WTC11 (cell line): ENCODE results near the gene RFPL3. TPM values are rescaled to one million over a fixed set of nuclear protein-coding genes. Genes with fewer than 3 reads are reported as not detected.

Experiments used
- ATAC-seq: fragments of 200-7000 bp; cut with Tn5 transposase; 2 replicates; pipeline ENCODE4 v1.10.0; 2021; ENCODE audit warnings: mild to moderate bottlenecking, moderate library complexity
- CTCF ChIA-PET: fragments of 300-600 bp; sonication (Branson Sonifier 250); formaldehyde crosslinking; loops from one replicate; lab custom pipeline; 2021; ENCODE audit warnings: antibody characterized with exemption; lab: Charles Lee
- POLR2A ChIA-PET: fragments of 350-600 bp; sonication (Branson Sonifier 250); formaldehyde crosslinking; loops from one replicate; lab custom pipeline; 2021; ENCODE audit warnings: antibody characterized with exemption; lab: Charles Lee
- DNase-seq: peaks from one replicate; pipeline ENCODE4 v3.0.0; 2021; ENCODE audit warnings: low spot score
- H3K27ac Mint-ChIP-seq: 2 replicates; pipeline ENCODE4 v1.8.0; 2021; ENCODE audit warnings: mixed read lengths
- H3K27me3 Mint-ChIP-seq: 2 replicates; pipeline ENCODE4 v1.8.0; 2021; ENCODE audit warnings: low read depth, mild to moderate bottlenecking, moderate library complexity, mixed read lengths
- H3K36me3 Mint-ChIP-seq: 2 replicates; pipeline ENCODE4 v1.8.0; 2021; ENCODE audit warnings: mixed read lengths
- H3K4me1 Mint-ChIP-seq: 2 replicates; pipeline ENCODE4 v1.8.0; 2022; ENCODE audit warnings: mixed read lengths
- H3K4me3 Mint-ChIP-seq: 2 replicates; pipeline ENCODE4 v1.8.0; 2021; ENCODE audit warnings: mild to moderate bottlenecking, moderate library complexity, mixed read lengths
- H3K9me3 Mint-ChIP-seq: 2 replicates; pipeline ENCODE4 v1.8.0; 2021; ENCODE audit warnings: mixed read lengths
- FOXP1 ChIP-seq: sonication (generic); formaldehyde crosslinking; IDR thresholded peaks from 2 replicates; pipeline ENCODE4 v1.8.0; 2022; ENCODE audit warnings: missing genetic modification reagents, mild to moderate bottlenecking, moderate library complexity, borderline replicate concordance
- GABPB1 ChIP-seq: sonication (generic); formaldehyde crosslinking; IDR thresholded peaks from 2 replicates; pipeline ENCODE4 v1.8.1; 2023; ENCODE audit warnings: mild to moderate bottlenecking, missing genetic modification reagents
- GTF2I ChIP-seq: fragments of 250-450 bp; sonication (Bioruptor Pico); conservative IDR thresholded peaks from 2 replicates; pipeline ENCODE4 v1.4.0; 2021; ENCODE audit warnings: mild to moderate bottlenecking
- NR3C1 ChIP-seq: sonication (generic); formaldehyde crosslinking; conservative IDR thresholded peaks from 2 replicates; pipeline ENCODE4 v1.8.1; 2023; ENCODE audit warnings: low read depth, mild to moderate bottlenecking, missing genetic modification reagents
- OVOL2 ChIP-seq: fragments of 250-450 bp; sonication (Bioruptor Pico); IDR thresholded peaks from 2 replicates; pipeline ENCODE4 v1.9.0; 2021; ENCODE audit warnings: mild to moderate bottlenecking, borderline replicate concordance
- SOX15 ChIP-seq: fragments of 250-450 bp; sonication (Bioruptor Pico); IDR thresholded peaks from 2 replicates; pipeline ENCODE4 v1.9.0; 2021; ENCODE audit warnings: mild to moderate bottlenecking
- STAT6 ChIP-seq: sonication (generic); formaldehyde crosslinking; conservative IDR thresholded peaks from 2 replicates; pipeline ENCODE4 v1.8.1; 2023; ENCODE audit warnings: mild to moderate bottlenecking, low read depth, missing genetic modification reagents, moderate library complexity
- TP53 ChIP-seq: sonication (generic); formaldehyde crosslinking; IDR thresholded peaks from 2 replicates; pipeline ENCODE4 v1.8.1; 2023; ENCODE audit warnings: mild to moderate bottlenecking, missing genetic modification reagents
- ZNF532 ChIP-seq: fragments of 250-450 bp; sonication (Bioruptor Pico); IDR thresholded peaks from 2 replicates; pipeline ENCODE4 v1.9.0; 2021; ENCODE audit warnings: mild to moderate bottlenecking, borderline replicate concordance
- total RNA-seq: library from RNA; stranded (reverse); gene quantifications from 3 replicates; pipeline ENCODE4 v1.2.3, GENCODE V29; 2021
- TF ChIP-seq, protein P1 (sequence below): fragments of 200-600 bp; IDR thresholded peaks from 2 replicates; pipeline ENCODE4 v1.8.0; 2022; ENCODE audit warnings: antibody characterized with exemption
- TF ChIP-seq, protein P2 (sequence below): sonication (generic); formaldehyde crosslinking; IDR thresholded peaks from 2 replicates; pipeline ENCODE4 v1.8.1; 2023; ENCODE audit warnings: mild to moderate bottlenecking, missing genetic modification reagents, moderate library complexity
- TF ChIP-seq, protein P3 (sequence below): sonication (generic); formaldehyde crosslinking; IDR thresholded peaks from 2 replicates; pipeline ENCODE4 v1.8.1; 2023; ENCODE audit warnings: mild to moderate bottlenecking, missing genetic modification reagents, moderate library complexity

RFPL3 gene
- total RNA-seq, 1 experiment from 2014 or later, result not detected

DNA sequence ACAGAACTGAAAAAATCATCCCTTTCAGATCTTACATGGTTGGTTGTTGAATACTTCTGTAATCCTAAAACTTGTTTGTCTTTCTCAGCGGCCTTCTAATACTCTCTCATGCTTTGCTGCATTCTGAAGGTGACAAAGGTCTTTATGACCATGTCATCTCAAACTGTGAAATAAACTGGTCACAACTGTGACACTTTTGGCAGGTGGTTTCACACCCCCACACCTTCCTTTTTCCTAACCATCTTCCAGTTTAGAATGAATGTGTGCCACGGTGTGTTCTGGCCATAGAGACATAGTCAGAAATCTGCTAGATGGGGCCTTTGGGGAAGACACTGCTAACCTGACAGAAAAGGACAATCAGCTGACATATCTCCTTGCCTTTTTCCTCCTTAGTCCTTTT is 14.7 kb upstream of the RFPL3 start (continued):
- TF ChIP-seq, protein P1, sequence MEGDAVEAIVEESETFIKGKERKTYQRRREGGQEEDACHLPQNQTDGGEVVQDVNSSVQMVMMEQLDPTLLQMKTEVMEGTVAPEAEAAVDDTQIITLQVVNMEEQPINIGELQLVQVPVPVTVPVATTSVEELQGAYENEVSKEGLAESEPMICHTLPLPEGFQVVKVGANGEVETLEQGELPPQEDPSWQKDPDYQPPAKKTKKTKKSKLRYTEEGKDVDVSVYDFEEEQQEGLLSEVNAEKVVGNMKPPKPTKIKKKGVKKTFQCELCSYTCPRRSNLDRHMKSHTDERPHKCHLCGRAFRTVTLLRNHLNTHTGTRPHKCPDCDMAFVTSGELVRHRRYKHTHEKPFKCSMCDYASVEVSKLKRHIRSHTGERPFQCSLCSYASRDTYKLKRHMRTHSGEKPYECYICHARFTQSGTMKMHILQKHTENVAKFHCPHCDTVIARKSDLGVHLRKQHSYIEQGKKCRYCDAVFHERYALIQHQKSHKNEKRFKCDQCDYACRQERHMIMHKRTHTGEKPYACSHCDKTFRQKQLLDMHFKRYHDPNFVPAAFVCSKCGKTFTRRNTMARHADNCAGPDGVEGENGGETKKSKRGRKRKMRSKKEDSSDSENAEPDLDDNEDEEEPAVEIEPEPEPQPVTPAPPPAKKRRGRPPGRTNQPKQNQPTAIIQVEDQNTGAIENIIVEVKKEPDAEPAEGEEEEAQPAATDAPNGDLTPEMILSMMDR, result no peak
- TF ChIP-seq OVOL2 (CRISPR knock-in tag) (no peak), GABPB1 (CRISPR knock-in tag) (no peak), FOXP1 (CRISPR knock-in tag) (no peak)
- TF ChIP-seq, protein P2, sequence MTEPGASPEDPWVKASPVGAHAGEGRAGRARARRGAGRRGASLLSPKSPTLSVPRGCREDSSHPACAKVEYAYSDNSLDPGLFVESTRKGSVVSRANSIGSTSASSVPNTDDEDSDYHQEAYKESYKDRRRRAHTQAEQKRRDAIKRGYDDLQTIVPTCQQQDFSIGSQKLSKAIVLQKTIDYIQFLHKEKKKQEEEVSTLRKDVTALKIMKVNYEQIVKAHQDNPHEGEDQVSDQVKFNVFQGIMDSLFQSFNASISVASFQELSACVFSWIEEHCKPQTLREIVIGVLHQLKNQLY (CRISPR knock-in tag), result no peak

GRCh38 chr22:32343941-32344340 is 13.7 kb upstream of the RFPL3 start:
- CTCF ChIA-PET, result no interaction called here
- no peak for DNase-seq
- H3K9me3 Mint-ChIP-seq, result peaks cover 6% of the 10 kb centered on the region; the same call in 1 of the 2 replicates
- TF ChIP-seq STAT6 (CRISPR knock-in tag) (no peak), TP53 (CRISPR knock-in tag) (no peak), ZNF532 (no peak), GTF2I (CRISPR knock-in tag) (no peak), NR3C1 (CRISPR knock-in tag) (no peak), SOX15 (CRISPR knock-in tag) (no peak)
- TF ChIP-seq, protein P2 (CRISPR knock-in tag), result no peak
- TF ChIP-seq, protein P3, sequence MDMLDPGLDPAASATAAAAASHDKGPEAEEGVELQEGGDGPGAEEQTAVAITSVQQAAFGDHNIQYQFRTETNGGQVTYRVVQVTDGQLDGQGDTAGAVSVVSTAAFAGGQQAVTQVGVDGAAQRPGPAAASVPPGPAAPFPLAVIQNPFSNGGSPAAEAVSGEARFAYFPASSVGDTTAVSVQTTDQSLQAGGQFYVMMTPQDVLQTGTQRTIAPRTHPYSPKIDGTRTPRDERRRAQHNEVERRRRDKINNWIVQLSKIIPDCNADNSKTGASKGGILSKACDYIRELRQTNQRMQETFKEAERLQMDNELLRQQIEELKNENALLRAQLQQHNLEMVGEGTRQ (CRISPR knock-in tag), result no peak
- TF ChIP-seq, all 79 proteins: peak for 0
- Mint-ChIP-seq H3K27ac (no peak overlapping the region), H3K27me3 (peaks cover 19% of the 10 kb centered on the region), H3K4me3 (no peak overlapping the region), H3K4me1 (peaks cover 5% of the 10 kb centered on the region; the same call in 1 of the 2 replicates), H3K36me3 (peaks cover 2% of the 10 kb centered on the region; the same call in 1 of the 2 replicates)
- ATAC-seq, result no peak
- POLR2A ChIA-PET, result no interaction called here
